ENCODE data around the gene CHST7.

GRCh38 chrX:46610070-46610658, 36.6 kb downstream of the CHST7 start:
- TF ChIP-seq CTCF (IDR thresholded peaks at IDR 0.05) (no peak), EP300 (IDR thresholded peaks at IDR 0.05; ENCODE audit: low read depth) (no peak), POLR2AphosphoS5 (IDR thresholded peaks at IDR 0.05) (no peak), POLR2A (IDR thresholded peaks at IDR 0.05) (no peak)
